Left renal pelvis (tissue), 4 donors: Measurements from ENCODE around the gene ALDH1A2. TPM values are rescaled to one million over a fixed set of nuclear protein-coding genes. Genes with fewer than 3 reads are reported as not detected.
"Not testable (repeated sequence)": the region's sequence is repeated elsewhere in the genome, so short reads cannot be mapped to it uniquely, and the experiment has no call there.

ENCODE experiments used
- DNase-seq, 4 donors: peaks; one replicate each; pipeline ENCODE4 v3.0.0-alpha.2; 2013; ENCODE audit warnings: low read depth in 4 of 4, low spot score in 3 of 4
- polyA plus RNA-seq, 4 donors: library from polyadenylated mRNA; unstranded; fragments of 120-200 nt; gene quantifications; one replicate each; pipeline ENCODE4 v1.2.1, GENCODE V29; 2013; ENCODE audit not compliant: insufficient read length in 4 of 4

ALDH1A2 gene
- polyA plus RNA-seq = 100 to 1,000 TPM; 247 to 337 (median 275) TPM

DNA sequence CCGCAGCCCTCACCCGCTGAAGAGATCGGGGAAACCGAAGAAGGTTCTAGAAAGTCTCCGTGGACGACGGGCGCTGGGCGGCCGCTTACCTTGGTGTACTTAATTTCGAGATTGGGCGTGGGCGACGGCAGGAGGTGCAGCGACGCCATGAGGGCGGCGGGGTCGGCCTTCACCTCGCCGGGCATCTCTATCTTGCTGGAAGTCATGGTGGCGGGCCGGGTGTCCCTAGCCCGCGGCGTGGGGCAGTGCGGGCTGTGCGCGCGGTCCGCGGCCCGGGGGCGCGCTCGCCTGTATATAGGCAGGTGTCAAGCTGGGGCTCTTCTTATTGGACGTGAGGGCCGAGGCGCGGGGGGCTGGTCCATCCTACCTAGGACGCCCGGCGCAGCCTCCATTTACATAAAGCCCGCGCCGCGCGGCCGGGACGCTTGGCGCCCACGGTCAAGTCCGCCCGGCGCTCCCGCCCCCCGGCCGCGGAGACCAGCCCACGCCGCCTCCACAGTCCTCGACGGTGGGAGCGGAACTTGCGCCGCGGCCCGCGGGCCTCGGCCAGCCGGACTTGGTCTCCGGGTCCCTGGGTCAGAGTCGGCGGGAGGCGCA is at the start of gene ALDH1A2:
Gene ALDH1A2 (minus strand): TSS at position 267 of the 597 bp plus-strand sequence. CDS start 61 bp downstream, at position 206.
- no peak for DNase-seq

DNA sequence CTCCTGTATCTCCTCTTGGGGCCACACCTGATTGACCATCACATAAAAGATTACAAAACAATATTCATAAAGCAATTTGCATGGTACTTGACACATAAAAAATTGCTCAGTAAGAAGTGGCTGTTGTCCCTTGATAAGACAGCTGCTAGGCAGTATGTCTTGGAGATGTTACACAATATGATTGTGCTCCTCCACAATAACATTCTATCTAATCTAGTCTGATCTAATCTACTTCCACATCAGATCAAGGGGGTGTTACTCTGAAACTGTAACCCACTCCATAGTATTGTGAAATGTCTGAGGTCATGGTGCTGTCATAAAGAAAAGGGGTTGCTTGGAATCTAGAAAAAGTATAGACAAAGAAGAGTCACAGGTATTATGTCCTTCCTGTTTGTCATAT is 49.3 kb upstream of the ALDH1A2 start:
- DNase-seq = no peak

DNA sequence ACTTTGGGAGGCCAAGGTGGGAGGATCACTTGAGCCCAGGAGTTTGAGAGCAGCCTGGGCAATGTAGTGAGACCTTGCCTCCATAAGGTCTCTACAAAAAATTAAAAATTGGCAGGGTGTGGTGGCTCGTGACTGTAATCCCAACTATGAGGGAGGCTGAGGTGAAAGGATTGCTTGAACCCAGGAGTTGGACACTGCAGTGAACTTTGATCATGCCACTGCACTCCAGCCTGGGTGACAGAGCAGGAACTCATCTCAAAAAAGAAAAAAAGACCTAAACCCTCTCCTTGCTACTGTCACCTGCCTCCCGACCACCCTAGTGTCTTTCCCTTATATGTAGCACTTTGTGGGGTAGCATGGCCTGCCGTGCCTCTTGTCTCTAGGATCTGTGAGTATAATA is 48.9 kb upstream of the ALDH1A2 start:
- DNase-seq = no peak

DNA sequence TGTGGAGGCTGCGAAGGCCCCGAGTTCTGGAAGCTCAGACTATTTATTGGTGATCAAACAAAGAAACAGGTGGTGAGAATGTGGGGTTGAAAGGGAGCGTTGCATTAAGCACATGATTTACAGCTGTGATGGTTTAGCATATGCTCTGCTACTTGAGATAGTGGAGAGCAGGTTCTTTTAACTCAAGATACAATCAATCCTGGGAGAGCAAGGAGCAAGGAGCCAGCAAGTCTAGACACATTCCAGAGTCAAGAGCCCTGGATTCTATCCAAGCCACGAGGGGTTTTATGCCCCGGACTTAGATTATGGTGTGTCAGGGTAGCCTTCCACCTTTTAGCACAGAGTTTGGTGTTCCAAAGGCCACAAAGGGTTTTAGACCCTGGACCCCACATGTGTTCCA is 47.8 kb upstream of the ALDH1A2 start:
- DNase-seq = not testable (repeated sequence)

DNA sequence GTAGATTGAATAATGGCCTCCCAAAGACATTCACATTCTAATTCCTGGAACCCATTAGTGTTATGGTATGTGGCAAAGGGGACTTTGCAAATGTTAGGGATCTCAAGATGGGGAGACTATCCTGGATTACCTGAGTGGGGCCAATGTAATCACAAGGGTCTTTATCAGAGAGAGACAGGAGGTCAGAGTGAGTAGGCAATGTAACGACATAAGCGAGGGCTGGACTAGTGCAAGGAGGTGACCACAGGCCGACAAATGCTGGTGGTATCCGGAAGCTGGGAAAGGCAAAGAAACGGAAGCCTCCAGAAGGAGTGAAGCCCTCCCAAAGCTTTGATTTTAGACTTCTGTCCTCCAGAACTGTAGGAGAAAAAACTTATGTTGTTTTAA is 46.2 kb upstream of the ALDH1A2 start:
- no peak for DNase-seq

DNA sequence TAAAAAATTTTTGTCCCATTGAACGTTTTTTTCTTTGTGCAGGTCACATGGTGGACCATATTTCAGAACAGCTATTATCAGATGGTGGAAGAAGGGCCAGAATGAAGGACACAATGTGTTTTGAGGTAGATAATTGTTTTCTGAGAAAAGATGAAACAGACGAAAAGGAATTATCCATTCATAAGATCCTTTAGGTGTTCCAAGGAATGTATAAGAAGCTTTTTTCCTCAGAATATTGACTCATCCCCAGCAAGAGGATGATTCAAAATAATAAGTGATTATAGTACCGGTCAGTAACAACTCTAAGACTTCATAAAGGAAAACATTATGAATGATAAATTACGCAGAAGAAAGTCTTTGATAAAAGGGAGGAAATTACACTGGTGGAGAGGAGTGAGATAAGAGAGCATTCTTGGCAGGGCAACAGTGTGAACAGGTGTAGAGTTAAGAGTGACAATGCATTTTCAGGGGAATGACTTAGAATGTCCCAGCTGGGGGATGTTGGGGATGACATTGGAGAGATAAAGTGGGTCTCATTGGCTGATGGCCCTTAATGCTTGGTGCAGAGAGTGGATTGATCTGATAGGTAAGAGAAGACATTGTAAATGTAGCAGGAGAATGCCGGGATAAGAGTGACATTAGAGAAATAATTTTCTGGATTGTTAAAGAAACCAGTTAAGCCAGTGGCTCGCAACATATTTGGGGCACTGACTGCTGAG is 45.6 kb upstream of the ALDH1A2 start:
- DNase-seq = no peak

DNA sequence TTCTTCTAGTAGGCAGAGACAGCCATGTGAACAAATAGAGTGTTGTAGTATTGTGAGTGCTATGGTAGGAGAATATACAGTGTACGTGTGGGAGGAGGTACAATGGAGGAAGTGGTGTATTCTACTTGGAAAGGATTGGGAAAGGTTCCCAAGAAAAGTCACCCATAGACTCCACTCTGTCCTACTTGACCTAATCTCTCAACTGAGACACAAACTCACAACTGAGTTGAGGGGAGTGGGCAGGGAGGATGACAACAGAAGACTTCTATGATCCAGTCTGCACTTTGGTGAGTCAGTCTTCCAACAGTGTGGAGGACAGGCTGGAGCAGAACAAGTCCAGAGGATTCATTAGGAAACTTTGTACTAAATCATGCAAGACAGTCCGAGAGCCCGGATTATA is 43.9 kb upstream of the ALDH1A2 start:
- no peak for DNase-seq

DNA sequence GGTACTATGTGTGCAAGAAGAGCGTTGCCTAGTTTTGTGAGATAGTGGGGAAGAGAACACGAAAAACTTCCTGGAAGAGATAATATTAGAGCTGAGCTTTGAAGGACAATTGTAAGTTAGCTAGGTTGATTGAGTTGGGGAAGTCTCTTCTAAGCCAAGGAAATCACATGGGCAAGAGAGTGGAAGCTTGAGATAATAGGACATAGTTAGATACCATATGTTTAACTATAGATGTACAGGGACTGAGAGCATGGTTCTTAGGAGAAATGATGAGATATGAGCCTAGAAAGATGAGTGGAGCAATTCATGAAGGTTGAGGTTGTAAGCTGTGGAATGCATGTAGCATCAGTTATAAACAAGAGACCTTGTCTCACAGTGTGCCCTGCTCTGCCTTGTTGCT is 42.6 kb upstream of the ALDH1A2 start:
- no peak for DNase-seq

DNA sequence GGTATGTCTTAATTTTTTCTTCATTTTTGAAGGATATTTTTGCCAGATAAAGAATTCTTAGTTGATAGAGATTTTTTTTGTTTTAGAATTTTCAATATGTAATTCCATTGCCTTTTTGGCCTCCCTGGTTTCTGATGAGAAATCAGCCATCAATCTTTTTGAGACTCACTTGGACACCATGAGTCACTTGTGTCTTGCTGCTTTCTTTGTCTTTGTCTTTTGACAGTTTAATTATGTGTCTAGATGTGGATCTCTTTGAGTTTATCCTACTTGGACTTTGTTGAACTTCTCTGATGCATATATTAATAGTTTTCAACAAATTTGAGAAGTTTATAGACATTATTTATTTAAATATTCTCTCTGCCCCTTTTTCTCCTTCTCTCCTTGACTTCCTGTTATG is 38.0 kb upstream of the ALDH1A2 start:
- no peak for DNase-seq

DNA sequence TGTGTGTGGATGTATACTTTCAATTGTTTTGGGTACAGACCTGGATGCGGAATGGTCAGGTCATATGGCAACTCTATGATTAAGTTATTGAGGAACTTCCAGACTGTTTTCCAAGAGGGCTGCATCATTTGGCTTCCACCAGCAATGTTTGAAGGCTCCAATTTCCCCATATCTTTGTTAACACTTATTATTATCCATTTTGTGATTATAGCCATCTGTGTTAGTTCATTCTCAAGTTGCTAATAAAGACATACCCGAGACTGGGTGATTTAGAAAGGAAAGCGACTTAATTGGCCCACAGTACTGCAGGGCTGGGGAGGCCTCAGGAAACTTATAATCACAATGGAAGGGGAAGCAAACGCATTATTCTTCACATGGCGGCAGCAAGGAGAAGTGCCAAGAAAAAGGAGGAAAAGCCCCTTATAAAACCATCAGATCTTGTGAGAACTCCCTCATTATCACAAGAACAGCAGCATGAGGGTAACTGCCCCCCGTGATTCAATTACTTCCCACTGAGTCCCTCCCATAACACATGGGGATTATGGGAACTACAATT is 31.1 kb upstream of the ALDH1A2 start:
- no peak for DNase-seq

DNA sequence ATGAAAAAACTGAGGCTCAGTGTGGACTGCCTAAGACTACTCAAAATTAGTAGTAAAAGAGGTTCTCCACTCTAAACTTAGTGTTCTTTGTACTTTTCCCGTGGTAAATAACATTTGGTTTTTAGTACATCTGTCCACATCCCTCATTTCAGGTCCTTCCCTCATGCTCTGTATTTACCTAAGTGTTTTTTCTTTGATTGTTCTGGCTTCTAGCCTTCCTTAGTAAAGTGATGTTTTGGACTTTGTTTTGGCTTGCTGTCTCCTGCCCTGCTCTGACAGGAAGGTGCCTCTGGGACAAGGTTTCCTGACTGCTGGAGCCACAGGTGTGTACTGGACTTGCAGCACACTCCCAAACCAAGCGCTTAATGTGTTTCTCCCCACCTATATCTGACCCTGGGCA is 29.9 kb upstream of the ALDH1A2 start:
- DNase-seq = no peak

DNA sequence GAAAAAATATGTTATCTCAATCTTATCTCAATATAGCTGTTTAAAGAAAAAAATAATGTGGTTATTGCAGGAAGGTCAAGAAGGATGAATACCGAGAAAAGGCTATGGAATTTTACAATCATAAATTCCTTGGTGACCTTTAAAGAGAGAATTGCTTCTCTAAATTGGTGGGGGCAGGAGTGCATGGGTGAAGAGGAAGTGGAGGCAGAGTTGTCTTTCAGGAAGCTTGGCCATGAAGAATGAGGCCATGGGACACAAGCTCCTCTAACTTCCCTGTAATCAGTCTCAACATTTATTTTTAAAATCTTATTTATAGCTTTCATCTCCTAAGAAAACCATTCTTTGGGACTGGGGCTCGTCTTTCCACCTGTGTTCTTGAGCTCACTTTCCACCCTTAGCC is 22.4 kb upstream of the ALDH1A2 start:
- no peak for DNase-seq

DNA sequence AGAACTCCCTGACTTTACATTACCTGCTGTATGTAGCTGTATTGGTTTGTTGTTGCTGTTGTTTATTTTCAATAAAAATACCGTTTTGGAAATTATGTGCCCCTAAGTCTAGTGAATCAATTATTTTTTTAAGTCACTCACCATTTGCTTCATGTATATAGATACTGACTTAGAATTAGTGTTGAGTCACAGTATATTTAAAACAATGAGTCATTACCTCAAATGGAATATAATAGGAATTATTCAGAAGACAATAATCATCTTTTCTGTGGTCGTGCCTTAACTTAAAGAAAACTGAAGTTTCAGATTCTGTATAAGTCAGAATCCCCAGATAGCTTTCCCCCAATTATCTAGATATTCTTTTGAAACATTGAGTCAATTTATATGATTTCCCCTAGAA is 21.0 kb upstream of the ALDH1A2 start:
- no peak for DNase-seq

DNA sequence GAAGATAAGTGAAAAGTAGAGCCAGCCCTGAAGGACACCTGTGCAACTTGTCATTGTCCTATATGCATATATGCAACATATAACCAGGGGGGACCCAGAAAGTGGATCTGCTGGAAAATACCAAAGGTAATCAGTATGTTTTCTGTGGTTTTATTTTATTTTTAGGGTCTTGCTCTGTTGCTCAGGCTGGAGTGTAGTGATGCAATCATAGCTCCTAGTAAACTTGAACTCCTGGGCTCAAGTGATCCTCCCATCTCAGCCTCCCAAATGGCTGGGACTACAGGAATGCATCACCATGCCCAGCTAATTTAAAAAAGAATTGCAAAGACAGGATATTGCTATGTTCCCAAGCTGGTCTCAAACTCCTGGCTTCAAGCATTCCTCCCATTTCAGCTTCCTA is 18.0 kb upstream of the ALDH1A2 start:
- no peak for DNase-seq

DNA sequence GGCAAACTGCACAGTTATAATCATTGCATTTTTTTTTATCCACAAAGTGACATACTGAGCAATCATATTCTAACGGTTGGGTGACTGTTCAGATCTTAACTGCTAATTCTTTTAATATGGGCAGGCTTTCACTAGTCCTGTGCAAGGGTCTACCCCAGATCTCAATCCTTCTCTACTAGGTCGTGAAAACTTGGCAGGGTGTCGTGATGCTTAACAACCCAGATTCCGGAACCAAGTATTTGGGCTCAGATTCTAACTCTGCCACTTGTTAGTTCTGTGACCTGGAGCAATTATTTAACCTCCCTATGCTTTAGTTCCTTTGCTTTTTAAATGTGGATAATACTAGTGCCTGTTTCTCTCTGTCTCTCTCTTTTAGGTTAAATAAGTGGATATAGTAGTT is 16.4 kb upstream of the ALDH1A2 start:
- DNase-seq = no peak

DNA sequence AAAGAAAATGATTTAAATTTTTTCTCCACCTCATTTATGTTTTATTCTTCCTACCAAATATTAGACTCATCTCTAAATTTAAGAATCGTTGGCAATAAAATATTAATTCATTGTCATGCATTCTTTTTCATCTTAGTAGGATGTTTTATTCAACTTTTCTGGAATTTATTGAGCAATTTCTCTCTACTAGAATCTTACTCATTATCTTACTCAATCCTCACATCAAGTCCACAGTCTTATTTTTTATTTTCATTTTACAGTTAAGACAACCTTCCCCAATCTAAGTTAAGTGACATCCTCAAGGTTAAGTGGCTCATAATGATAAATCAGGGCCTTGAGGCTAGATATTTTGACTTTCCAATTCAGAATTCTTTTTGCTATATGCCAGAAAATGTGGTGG is 15.9 kb upstream of the ALDH1A2 start:
- DNase-seq = no peak

DNA sequence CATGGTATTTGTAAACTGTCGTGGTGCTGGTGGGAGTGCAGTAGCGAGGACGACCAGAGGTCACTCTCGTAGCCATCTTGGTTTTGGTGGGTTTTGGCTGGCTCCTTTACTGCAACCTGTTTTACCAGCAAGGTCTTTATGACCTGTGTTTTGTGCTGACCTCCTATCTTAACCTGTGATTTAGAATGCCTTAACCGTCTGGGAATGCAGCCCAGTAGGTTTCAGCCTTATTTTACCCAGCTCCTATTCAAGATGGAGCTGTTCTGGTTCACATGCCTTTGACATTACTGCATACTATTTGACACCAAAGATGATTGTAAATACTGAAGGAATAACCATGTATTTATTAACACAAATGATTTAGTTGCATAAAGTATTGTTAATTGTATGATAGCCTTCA is 15.4 kb upstream of the ALDH1A2 start:
- DNase-seq = not testable (repeated sequence)

DNA sequence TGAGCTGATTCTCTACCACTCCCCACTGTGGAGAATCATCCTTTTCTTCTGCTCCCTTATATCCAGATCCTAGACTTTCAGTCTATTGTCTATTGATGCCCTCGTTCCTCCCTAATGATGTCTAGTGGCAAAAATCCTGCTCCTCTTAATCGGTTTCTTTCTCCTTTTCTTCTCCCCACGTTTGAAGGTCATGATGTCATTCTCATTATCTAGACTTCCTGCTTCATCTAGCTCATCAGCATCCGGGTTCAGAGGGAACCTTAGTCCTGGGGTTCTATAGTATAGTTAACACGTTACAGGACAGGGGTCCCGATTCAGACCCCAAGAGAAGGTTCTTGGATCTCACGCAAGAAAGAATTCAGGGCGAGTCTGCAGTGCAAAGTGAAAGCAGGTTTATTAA is 14.9 kb upstream of the ALDH1A2 start:
- DNase-seq = no peak

DNA sequence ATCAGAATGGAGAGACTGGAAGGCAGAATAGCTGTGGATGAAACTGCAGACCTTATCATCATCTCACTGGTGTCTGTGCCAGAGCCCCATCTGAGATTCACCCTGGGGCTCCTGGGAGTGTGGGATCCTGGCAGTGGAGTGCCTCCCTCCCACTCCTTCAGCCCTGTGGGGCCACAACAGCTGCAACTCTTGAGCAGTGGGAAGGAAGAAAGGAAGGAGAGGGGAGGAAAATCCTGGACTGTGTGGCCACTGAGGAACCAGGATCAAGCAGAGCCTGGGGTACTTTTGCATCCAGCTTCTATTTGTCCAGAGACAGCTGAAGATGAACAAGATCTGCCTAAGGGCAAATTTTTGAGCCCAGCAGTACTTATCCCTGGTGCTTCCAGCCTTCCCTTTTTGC is 13.1 kb upstream of the ALDH1A2 start:
- no peak for DNase-seq

DNA sequence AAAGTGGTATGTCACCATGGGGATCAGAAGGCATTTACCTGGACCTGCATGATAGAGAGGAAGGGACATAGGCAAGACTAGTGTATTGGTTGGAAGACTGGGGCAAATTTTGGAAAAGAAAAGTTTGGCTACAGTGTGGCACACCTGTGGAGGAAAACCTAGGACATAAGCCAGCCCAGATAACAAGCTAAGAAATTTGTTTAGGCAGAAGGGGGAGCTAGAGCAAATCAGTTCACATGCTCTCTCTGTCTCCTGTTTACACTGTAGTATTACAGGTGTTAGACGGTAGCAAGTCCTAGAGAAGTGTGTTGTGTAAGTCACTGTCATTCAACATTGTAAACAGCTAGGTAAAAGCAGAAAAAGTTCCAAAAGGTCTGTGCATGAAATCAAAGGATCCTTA is 11.9 kb upstream of the ALDH1A2 start:
- no peak for DNase-seq

DNA sequence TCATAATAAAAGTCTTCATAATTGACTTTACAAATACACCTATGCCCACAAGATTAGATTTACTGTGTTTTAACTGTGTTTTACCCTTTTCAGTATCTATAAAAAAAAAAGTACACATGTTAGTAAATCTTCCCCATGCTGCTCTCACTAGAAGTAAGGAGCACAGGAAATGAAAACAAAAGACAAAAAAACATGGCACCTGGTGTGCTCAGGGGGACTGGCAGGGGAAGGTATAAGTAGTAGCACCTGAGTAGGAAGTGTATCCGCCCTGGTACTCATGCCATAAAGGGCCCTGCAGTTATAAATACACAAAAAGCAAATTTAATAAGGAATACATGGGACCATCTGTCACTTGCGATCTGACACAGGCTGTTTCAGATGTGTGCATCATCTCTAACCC is 8.9 kb upstream of the ALDH1A2 start:
- DNase-seq = no peak

DNA sequence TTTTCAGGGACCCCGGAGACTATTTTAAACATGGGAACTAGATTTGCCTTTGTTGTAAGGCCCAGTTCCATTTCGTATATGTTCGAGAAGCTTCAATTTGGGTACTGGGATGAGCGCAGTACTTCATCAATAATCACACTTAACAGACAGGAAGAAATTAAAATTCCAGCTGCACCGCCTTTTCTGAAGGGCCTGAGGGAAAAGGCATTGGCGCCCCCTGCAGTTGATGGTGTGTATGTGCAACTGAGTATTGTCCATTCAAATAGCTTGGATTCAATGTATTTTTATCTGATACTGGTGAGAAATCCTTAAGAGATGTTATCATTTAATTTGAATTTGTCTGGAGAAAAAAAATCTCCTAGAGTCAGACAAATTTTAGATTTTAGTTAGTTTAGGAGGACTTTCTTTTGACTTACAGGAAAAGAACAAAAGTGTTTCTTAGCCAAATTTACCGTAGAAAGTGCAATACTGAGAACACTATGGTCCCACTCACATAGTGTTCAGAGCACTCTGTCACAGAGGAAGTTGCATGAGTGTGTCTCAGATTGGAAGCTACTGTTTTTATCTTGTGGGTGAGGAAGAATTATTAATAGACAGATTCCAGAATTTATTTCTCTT is 5.4 kb upstream of the ALDH1A2 start:
- no peak for DNase-seq
